SU-DHL-6 (cell line): ENCODE results near the gene DHX9.

Experiments used
- CTCF ChIP-seq: fragments of 200-600 bp; sonication (generic); IDR thresholded peaks from one replicate; pipeline ENCODE4 v1.5.1; 2017; ENCODE audit warnings: antibody characterized with exemption, mild to moderate bottlenecking, low read length, moderate library complexity; ENCODE audit not compliant: insufficient read depth, poor library complexity, severe bottlenecking
- EZH2phosphoT487 ChIP-seq: fragments of 200-600 bp; sonication (generic), shearing (Covaris generic); conservative IDR thresholded peaks from 2 replicates; pipeline ENCODE4 v1.6.1; 2018; ENCODE audit warnings: mild to moderate bottlenecking, antibody characterized with exemption, low read length, moderate library complexity, mixed read lengths

- TF ChIP-seq CTCF (no peak), EZH2phosphoT487 (no peak)
These were observed at the start of gene DHX9 for GRCh38 chr1:182839209-182840066.
